Measurements from ENCODE around the gene EML4. TPM values are rescaled to one million over a fixed set of nuclear protein-coding genes. Genes with fewer than 3 reads are reported as not detected.

EML4 gene
- total and polyA plus RNA-seq, 2 donors (not counting 1 experiment from before 2014, with no cell fraction given), result 49.4 to 134 TPM

- 100% methylated on average over 2 of the region's 2 CpGs for WGBS (ENCODE audit: insufficient coverage)
- POLR2A ChIA-PET, result no interaction called here
Observed at GRCh38 chr2:42210203-42210602, 41.0 kb downstream of the EML4 start.

GRCh38 chr2:42211291-42211690, 42.1 kb downstream of the EML4 start:
- DNase-seq (no peak), ATAC-seq (ENCODE audit: low read depth) (no peak)
- Histone ChIP-seq H3K27ac (ENCODE audit: low read length in 2 of 2) (no peak overlapping the region), H3K4me1 (ENCODE audit: control insufficient read depth in 2 of 2, insufficient read depth in 2 of 2, low read length in 2 of 2) (peaks cover 6 to 8% of the 10 kb centered on the region in 2 donors), H3K9me3 (ENCODE audit: control extremely low read depth in 1 of 3, control insufficient read depth in 2 of 3, insufficient read depth in 1 of 3, low read length in 2 of 3) (no peaks in the 10 kb centered on the region), H3K36me3 (replicated peaks in 1 of 2; ENCODE audit: control extremely low read depth in 1 of 2, control insufficient read depth in 1 of 2, extremely low read depth in 1 of 2, insufficient read depth in 2 of 2, low read length in 1 of 2) (peaks cover 4 to 9% of the 10 kb centered on the region in 2 experiments), H3K4me2 (replicated peaks; ENCODE audit: low read depth, low read length, poor library complexity, severe bottlenecking) (no peak overlapping the region), H3K9ac (ENCODE audit: low read length) (no peak overlapping the region), H3K4me3 (ENCODE audit: control extremely low read depth in 1 of 5, extremely low read depth in 1 of 5, insufficient read depth in 1 of 5, low read depth in 2 of 5, low read length in 4 of 5) (no peak overlapping the region), H3K27me3 (replicated peaks in 1 of 4; ENCODE audit: control extremely low read depth in 1 of 4, control insufficient read depth in 3 of 4, insufficient read depth in 4 of 4, low read length in 3 of 4) (no peaks in the 10 kb centered on the region), H3K79me2 (ENCODE audit: control insufficient read depth, insufficient read depth, low read length) (peaks cover 95% of the 10 kb centered on the region), H2AFZ (ENCODE audit: insufficient read depth, low read depth, low read length, poor library complexity, severe bottlenecking) (no peak overlapping the region), H4K20me1 (ENCODE audit: control insufficient read depth, insufficient read depth, low read length, poor library complexity, severe bottlenecking) (peaks cover 56% of the 10 kb centered on the region)
- Mint-ChIP-seq H3K27ac (no peak overlapping the region), H3K9me3 (ENCODE audit: insufficient read depth) (no peaks in the 10 kb centered on the region), H3K4me3 (no peak overlapping the region), H3K27me3 (no peaks in the 10 kb centered on the region), H3K4me1 (peaks cover 54% of the 10 kb centered on the region)
- TF ChIP-seq EZH2 (IDR thresholded peaks at IDR 0.05; ENCODE audit: borderline replicate concordance, insufficient read depth, low read depth, low read length, poor library complexity, severe bottlenecking) (no peak), CTCF (IDR thresholded peaks at IDR 0.05) (no peak)
- WGBS (ENCODE audit: insufficient coverage), result 100% methylated on average over 3 of the region's 5 CpGs
- ChIA-PET POLR2A (no interaction called here), CTCF (no interaction called here)
- intact Hi-C loops (cut with micrococcal nuclease), result no loop called here

More at GRCh38 chr2:42210203-42210602, 41.0 kb downstream of the EML4 start:
- Mint-ChIP-seq H3K27ac (no peak overlapping the region), H3K9me3 (ENCODE audit: insufficient read depth) (no peaks in the 10 kb centered on the region), H3K27me3 (no peaks in the 10 kb centered on the region), H3K4me1 (peaks cover 59% of the 10 kb centered on the region), H3K4me3 (no peak overlapping the region)
- ATAC-seq (ENCODE audit: low read depth), result no peak
- Histone ChIP-seq H3K27me3 (replicated peaks in 1 of 4; ENCODE audit: control extremely low read depth in 1 of 4, control insufficient read depth in 3 of 4, insufficient read depth in 4 of 4, low read length in 3 of 4) (no peaks in the 10 kb centered on the region), H4K20me1 (ENCODE audit: control insufficient read depth, insufficient read depth, low read length, poor library complexity, severe bottlenecking) (peaks cover 55% of the 10 kb centered on the region), H2AFZ (ENCODE audit: insufficient read depth, low read depth, low read length, poor library complexity, severe bottlenecking) (no peak overlapping the region), H3K4me2 (replicated peaks; ENCODE audit: low read depth, low read length, poor library complexity, severe bottlenecking) (no peak overlapping the region), H3K4me3 (ENCODE audit: control extremely low read depth in 1 of 5, extremely low read depth in 1 of 5, insufficient read depth in 1 of 5, low read depth in 2 of 5, low read length in 4 of 5) (no peak overlapping the region), H3K4me1 (ENCODE audit: control insufficient read depth in 2 of 2, insufficient read depth in 2 of 2, low read length in 2 of 2) (peaks cover 6 to 8% of the 10 kb centered on the region in 2 donors), H3K27ac (ENCODE audit: low read length in 2 of 2) (no peak overlapping the region), H3K79me2 (ENCODE audit: control insufficient read depth, insufficient read depth, low read length) (peaks cover 96% of the 10 kb centered on the region), H3K9me3 (ENCODE audit: control extremely low read depth in 1 of 3, control insufficient read depth in 2 of 3, insufficient read depth in 1 of 3, low read length in 2 of 3) (no peaks in the 10 kb centered on the region), H3K36me3 (replicated peaks in 1 of 2; ENCODE audit: control extremely low read depth in 1 of 2, control insufficient read depth in 1 of 2, extremely low read depth in 1 of 2, insufficient read depth in 2 of 2, low read length in 1 of 2) (peaks cover 4 to 14% of the 10 kb centered on the region in 2 experiments), H3K9ac (ENCODE audit: low read length) (no peak overlapping the region)
- no peak for TF ChIP-seq CTCF (IDR thresholded peaks at IDR 0.05)
- no peak for TF ChIP-seq EZH2 (IDR thresholded peaks at IDR 0.05; ENCODE audit: borderline replicate concordance, insufficient read depth, low read depth, low read length, poor library complexity, severe bottlenecking)
- intact Hi-C loops (cut with micrococcal nuclease), result no loop called here
- DNase-seq, result no peak
- CTCF ChIA-PET, result no interaction called here
